Ectodermal cell (in vitro differentiated cells): ENCODE data around the gene CAPN10.
"Not testable (repeated sequence)": the region's sequence is repeated elsewhere in the genome, so short reads cannot be mapped to it uniquely, and the experiment has no call there.

Experiments used
- H3K27ac ChIP-seq: 2 replicates; pipeline ENCODE4 v1.7.0; 2013; ENCODE audit warnings: mild to moderate bottlenecking, low read depth, low read length; ENCODE audit not compliant: insufficient read depth, poor library complexity, severe bottlenecking
- H3K27me3 ChIP-seq: 2 replicates; pipeline ENCODE4 v1.7.0; 2013; ENCODE audit warnings: mild to moderate bottlenecking, low read length; ENCODE audit not compliant: insufficient read depth, control insufficient read depth, poor library complexity, severe bottlenecking
- H3K36me3 ChIP-seq: one replicate; pipeline ENCODE4 v1.7.0; 2013; ENCODE audit warnings: low read length; ENCODE audit not compliant: control insufficient read depth, insufficient read depth
- H3K4me1 ChIP-seq: one replicate; pipeline ENCODE4 v1.7.0; 2013; ENCODE audit warnings: low read length; ENCODE audit not compliant: control insufficient read depth, insufficient read depth
- H3K4me3 ChIP-seq: 2 replicates; pipeline ENCODE4 v1.7.0; 2013; ENCODE audit warnings: low read depth, low read length, control low read depth; ENCODE audit not compliant: insufficient read depth
- H3K9me3 ChIP-seq: 2 replicates; pipeline ENCODE4 v1.7.0; 2013; ENCODE audit warnings: mild to moderate bottlenecking, low read length, moderate library complexity; ENCODE audit not compliant: control insufficient read depth
- whole genome bisulfite sequencing, 2 experiments: methylation state at CpG; one replicate each; pipeline ENCODE4 v1.1.7; 2013; ENCODE audit warnings: missing lambda C conversion rate in 2 of 2; 5-methylcytosine and 5-hydroxymethylcytosine counted together

CAPN10 gene

DNA sequence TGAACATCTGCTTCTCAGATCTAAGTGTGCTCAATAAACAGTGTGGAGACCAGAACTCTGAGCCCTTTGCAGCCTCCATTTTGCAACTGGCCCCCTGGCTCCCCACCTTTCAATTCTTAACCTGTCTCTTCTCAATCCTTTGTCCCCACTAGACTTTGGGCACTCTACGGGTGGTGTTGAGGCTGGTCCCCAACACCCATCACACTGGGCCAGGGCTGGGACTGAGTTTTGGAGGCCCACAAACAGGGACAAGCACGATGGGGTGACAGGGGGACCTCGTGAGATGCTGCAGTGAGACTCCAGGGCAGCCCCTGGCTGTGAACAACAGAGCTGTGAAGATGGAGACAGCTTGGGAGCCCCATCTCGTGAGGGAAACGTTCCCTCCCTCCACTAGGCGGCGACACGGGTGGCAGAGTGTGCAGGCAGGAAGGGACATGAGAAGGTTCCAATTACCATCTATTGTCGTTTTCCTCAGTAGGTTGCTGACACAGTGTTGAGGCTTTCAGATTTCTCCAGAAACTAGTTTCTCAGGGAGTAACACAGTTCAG lies 29.9 kb upstream of the CAPN10 start:
- no peak overlapping the region for H3K27ac ChIP-seq
- H3K4me3 ChIP-seq = no peak overlapping the region
- WGBS, 2 experiments = 49 to 51% methylated on average over 9 of the region's 9 CpGs
- H3K4me1 ChIP-seq = no peaks in the 10 kb centered on the region
- peaks cover 28% of the 10 kb centered on the region for H3K27me3 ChIP-seq
- H3K36me3 ChIP-seq = peaks cover under 1% of the 10 kb centered on the region
- no peaks in the 10 kb centered on the region for H3K9me3 ChIP-seq

DNA sequence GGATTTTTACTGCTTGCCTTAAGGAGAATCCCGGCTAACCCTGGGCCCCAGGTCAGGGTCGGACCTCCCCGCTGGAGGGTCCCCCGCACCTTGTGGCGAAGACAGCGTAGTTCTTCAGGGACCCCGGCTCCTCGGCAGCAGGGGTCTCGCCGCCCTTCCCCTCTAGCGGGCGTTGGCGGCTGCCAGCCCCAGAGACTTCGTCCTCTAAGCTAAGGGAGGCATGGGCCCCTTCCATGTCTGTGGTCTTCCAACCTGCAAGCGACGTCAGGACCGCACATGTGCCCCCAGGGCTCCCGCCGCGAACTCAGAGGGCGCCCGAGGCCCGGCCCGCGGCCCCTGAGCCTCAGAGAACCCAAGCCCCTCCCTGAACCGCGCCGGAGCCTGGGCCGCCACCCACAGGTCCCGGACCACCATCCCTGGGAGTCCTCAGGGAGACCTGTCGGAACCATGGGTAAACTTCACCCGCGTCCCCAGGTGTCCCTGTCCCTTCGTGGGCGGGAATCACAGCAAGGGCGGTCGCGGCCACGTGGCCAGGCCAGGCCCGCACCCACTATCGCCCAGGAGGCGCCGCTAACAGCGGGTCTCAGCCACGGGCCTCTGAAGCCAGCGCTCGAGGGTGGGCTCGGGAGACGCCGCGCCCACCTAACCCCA lies 29.3 kb upstream of the CAPN10 start:
- H3K4me3 ChIP-seq = peak overlapping the region; percentile 32
- WGBS, 2 experiments = 63% methylated on average over 51 of the region's 51 CpGs
- H3K4me1 ChIP-seq = no peaks in the 10 kb centered on the region
- H3K27me3 ChIP-seq = peaks cover 28% of the 10 kb centered on the region
- no peak overlapping the region for H3K27ac ChIP-seq
- H3K9me3 ChIP-seq = no peaks in the 10 kb centered on the region
- H3K36me3 ChIP-seq = no peaks in the 10 kb centered on the region

GRCh38 chr2:240557808-240558207 lies 28.7 kb upstream of the CAPN10 start, which contains the start of gene ANKMY1:
TSS of gene ANKMY1 (minus strand) at chr2:240557988. CDS start at chr2:240557335, 653 bp downstream.
- Histone ChIP-seq H3K9me3 (no peaks in the 10 kb centered on the region), H3K27me3 (peaks cover 28% of the 10 kb centered on the region), H3K4me3 (peak within 1 kb of the TSS; percentile 32), H3K4me1 (no peaks in the 10 kb centered on the region), H3K27ac (no peak within 1 kb of the TSS), H3K36me3 (no peaks in the 10 kb centered on the region)
- 2% methylated on average over 47 of the region's 47 CpGs for WGBS, 2 experiments

DNA sequence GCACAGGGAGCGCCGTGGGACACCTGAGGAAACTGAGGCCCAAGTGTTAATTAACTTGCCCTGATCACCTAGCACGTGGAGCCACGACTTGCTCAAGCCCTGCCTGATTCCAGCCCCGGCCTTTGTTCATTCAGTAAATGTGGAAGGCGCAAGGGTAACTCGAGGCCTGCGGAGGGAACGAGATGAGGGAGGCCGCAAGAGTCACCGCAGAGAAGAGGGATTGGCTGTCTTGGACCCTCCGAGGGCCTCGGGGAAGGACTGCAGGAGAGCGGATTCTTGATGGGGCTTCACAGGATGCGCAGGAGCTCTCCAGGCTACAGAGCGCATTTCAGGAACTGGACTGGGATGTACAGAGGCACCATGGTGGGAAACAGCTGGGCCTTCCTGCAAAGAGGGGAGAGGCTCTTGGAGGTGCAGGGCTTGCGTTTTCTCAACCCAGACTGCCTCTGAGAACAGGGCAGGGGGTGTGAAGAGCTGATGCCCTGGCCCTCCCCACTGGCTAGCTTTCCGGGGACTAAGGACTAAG lies 28.2 kb upstream of the CAPN10 start:
- 67 to 71% methylated on average over 18 of the region's 18 CpGs for WGBS, 2 experiments
- Histone ChIP-seq H3K36me3 (no peaks in the 10 kb centered on the region), H3K4me3 (peak overlapping the region; percentile 25), H3K27me3 (peaks cover 28% of the 10 kb centered on the region), H3K27ac (no peak overlapping the region), H3K9me3 (no peaks in the 10 kb centered on the region), H3K4me1 (no peaks in the 10 kb centered on the region)

DNA sequence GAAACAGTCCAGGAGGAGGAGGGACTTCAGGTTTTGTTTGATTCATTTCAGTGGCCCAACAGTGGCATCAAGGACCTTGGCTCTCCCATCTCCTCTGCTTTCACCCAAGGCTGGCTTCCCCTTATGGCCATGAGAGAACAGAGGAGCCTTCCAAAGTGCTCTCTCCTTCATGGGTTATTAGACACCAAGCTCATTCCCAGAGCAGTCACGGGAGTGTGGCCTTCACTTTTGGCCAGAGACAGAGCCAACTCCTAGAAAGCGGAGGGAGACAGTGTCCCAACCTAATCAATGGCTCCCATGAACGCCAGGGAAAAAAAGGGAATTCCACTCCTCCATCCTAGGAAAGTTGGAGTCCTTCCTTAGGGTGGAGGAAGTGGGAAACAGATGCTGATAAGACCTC lies 27.2 kb upstream of the CAPN10 start:
- H3K36me3 ChIP-seq = no peaks in the 10 kb centered on the region
- no peaks in the 10 kb centered on the region for H3K9me3 ChIP-seq
- H3K27me3 ChIP-seq = peaks cover 28% of the 10 kb centered on the region
- no peaks in the 10 kb centered on the region for H3K4me1 ChIP-seq
- H3K4me3 ChIP-seq = no peak overlapping the region
- WGBS, 2 experiments = 92 to 94% methylated on average over 3 of the region's 3 CpGs
- no peak overlapping the region for H3K27ac ChIP-seq

GRCh38 chr2:240560084-240560479 lies 26.5 kb upstream of the CAPN10 start, which contains the start of gene DUSP28:
TSS of gene DUSP28 (plus strand) at chr2:240560357. CDS start at chr2:240560685, 328 bp downstream.
- 1% methylated on average over 39 of the region's 39 CpGs for WGBS, 2 experiments
- H3K9me3 ChIP-seq = no peaks in the 10 kb centered on the region
- H3K4me1 ChIP-seq = no peaks in the 10 kb centered on the region
- H3K27ac ChIP-seq = peak within 1 kb of the TSS; percentile 47
- no peaks in the 10 kb centered on the region for H3K36me3 ChIP-seq
- H3K4me3 ChIP-seq = peak within 1 kb of the TSS; percentile 74
- H3K27me3 ChIP-seq = peaks cover 28% of the 10 kb centered on the region

DNA sequence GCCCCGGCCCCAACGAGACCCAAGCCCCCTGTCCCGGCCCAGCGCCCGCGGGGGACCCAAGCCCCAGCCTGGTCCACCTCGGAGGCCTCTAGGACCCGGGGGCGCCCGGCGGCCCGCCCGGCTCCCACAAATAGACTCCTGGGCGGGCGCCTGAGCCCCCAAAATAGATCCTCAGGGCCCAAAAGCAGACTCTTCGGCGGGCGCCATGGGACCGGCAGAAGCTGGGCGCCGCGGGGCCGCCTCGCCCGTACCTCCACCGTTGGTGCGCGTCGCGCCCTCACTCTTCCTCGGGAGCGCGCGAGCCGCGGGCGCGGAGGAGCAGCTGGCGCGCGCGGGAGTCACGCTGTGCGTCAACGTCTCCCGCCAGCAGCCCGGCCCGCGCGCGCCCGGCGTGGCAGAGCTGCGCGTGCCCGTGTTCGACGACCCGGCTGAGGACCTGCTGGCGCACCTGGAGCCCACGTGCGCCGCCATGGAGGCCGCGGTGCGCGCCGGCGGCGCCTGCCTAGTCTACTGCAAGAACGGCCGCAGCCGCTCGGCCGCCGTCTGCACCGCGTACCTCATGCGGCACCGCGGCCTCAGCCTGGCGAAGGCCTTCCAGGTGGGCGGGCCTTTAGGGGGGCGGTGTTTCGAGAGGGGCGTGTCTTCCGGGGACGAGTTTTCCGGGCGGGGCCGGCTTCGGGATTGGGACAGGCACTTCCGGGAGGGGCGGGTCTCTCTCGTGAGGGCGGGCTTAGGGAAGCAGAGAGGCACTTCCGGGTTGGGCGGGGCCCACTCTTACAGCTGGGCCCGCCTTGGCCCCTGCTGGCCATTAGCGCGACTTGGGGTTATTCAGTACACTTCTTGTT lies 25.8 kb upstream of the CAPN10 start:
- Histone ChIP-seq H3K4me1 (peaks cover under 1% of the 10 kb centered on the region), H3K27ac (peak overlapping the region; percentile 47), H3K27me3 (peaks cover 28% of the 10 kb centered on the region), H3K9me3 (no peaks in the 10 kb centered on the region), H3K36me3 (no peaks in the 10 kb centered on the region), H3K4me3 (peak overlapping the region; percentile 74)
- WGBS, 2 experiments = 0% methylated on average over 101 of the region's 101 CpGs

GRCh38 chr2:240561325-240561971 lies 25.1 kb upstream of the CAPN10 start:
- peaks cover 6% of the 10 kb centered on the region for H3K4me1 ChIP-seq
- H3K36me3 ChIP-seq = no peaks in the 10 kb centered on the region
- WGBS, 2 experiments = 50 to 54% methylated on average over 12 to 14 of the region's 14 CpGs
- peak overlapping the region; percentile 74 for H3K4me3 ChIP-seq
- H3K27ac ChIP-seq = no peak overlapping the region
- no peaks in the 10 kb centered on the region for H3K9me3 ChIP-seq
- peaks cover 29% of the 10 kb centered on the region for H3K27me3 ChIP-seq

- H3K4me1 ChIP-seq, H3K9me3 ChIP-seq, H3K36me3 ChIP-seq, H3K27ac ChIP-seq, H3K4me3 ChIP-seq: not testable (repeated sequence)
- 93 to 95% methylated on average over 17 of the region's 17 CpGs for WGBS, 2 experiments
- H3K27me3 ChIP-seq = peaks cover 35% of the 10 kb centered on the region
Measured at GRCh38 chr2:240563231-240563630, 23.3 kb upstream of the CAPN10 start.
